ENCODE measurements around the gene ICA1.

DNA sequence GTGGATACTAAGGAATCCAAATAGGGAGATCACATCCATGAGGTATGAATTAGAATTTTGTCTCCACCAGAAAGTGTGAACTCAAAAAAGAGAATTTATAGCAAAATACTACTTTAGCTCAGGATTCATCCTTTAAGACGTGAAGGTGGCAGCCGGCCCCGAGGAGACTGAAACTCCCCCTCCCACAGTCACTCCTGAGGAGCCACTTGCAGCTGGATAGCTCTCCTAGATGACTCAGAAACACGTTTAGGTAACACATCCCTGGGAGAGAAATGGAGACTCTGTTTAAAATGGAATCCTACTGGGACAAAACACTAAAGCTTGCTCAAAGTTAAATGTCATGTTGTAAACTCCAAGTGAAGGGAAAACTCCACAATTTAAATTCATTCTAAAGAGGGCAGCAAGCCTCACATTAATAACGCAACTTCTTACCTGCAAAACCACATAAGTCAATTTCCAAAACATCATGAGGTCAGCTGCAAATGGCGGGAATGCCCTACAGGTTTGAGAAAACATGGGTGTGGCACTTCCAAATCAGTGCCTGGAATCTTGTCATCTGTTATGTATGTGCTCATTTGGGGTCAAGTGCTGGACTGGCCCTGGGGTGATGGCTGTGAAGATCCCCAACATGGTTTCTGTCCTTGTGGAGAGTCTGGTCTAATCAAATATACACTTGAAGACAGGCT, 46.2 kb downstream of the ICA1 start:
- TF ChIP-seq, protein P1, sequence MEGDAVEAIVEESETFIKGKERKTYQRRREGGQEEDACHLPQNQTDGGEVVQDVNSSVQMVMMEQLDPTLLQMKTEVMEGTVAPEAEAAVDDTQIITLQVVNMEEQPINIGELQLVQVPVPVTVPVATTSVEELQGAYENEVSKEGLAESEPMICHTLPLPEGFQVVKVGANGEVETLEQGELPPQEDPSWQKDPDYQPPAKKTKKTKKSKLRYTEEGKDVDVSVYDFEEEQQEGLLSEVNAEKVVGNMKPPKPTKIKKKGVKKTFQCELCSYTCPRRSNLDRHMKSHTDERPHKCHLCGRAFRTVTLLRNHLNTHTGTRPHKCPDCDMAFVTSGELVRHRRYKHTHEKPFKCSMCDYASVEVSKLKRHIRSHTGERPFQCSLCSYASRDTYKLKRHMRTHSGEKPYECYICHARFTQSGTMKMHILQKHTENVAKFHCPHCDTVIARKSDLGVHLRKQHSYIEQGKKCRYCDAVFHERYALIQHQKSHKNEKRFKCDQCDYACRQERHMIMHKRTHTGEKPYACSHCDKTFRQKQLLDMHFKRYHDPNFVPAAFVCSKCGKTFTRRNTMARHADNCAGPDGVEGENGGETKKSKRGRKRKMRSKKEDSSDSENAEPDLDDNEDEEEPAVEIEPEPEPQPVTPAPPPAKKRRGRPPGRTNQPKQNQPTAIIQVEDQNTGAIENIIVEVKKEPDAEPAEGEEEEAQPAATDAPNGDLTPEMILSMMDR (tag by site-specific recombination; IDR thresholded peaks at IDR 0.05), result no peak
- no peak for TF ChIP-seq SCRT1 (tag by site-specific recombination; IDR thresholded peaks at IDR 0.05; ENCODE audit: borderline replicate concordance)
- TF ChIP-seq, protein P2, sequence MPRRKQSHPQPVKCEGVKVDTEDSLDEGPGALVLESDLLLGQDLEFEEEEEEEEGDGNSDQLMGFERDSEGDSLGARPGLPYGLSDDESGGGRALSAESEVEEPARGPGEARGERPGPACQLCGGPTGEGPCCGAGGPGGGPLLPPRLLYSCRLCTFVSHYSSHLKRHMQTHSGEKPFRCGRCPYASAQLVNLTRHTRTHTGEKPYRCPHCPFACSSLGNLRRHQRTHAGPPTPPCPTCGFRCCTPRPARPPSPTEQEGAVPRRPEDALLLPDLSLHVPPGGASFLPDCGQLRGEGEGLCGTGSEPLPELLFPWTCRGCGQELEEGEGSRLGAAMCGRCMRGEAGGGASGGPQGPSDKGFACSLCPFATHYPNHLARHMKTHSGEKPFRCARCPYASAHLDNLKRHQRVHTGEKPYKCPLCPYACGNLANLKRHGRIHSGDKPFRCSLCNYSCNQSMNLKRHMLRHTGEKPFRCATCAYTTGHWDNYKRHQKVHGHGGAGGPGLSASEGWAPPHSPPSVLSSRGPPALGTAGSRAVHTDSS (tag by site-specific recombination; IDR thresholded peaks at IDR 0.05), result no peak
- TF ChIP-seq, protein P3, sequence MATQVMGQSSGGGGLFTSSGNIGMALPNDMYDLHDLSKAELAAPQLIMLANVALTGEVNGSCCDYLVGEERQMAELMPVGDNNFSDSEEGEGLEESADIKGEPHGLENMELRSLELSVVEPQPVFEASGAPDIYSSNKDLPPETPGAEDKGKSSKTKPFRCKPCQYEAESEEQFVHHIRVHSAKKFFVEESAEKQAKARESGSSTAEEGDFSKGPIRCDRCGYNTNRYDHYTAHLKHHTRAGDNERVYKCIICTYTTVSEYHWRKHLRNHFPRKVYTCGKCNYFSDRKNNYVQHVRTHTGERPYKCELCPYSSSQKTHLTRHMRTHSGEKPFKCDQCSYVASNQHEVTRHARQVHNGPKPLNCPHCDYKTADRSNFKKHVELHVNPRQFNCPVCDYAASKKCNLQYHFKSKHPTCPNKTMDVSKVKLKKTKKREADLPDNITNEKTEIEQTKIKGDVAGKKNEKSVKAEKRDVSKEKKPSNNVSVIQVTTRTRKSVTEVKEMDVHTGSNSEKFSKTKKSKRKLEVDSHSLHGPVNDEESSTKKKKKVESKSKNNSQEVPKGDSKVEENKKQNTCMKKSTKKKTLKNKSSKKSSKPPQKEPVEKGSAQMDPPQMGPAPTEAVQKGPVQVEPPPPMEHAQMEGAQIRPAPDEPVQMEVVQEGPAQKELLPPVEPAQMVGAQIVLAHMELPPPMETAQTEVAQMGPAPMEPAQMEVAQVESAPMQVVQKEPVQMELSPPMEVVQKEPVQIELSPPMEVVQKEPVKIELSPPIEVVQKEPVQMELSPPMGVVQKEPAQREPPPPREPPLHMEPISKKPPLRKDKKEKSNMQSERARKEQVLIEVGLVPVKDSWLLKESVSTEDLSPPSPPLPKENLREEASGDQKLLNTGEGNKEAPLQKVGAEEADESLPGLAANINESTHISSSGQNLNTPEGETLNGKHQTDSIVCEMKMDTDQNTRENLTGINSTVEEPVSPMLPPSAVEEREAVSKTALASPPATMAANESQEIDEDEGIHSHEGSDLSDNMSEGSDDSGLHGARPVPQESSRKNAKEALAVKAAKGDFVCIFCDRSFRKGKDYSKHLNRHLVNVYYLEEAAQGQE (tag by site-specific recombination; IDR thresholded peaks at IDR 0.05), result no peak
- no peak for TF ChIP-seq ZNF24 (tag by site-specific recombination; IDR thresholded peaks at IDR 0.05)
- no peak for TF ChIP-seq ZNF48 (tag by site-specific recombination; IDR thresholded peaks at IDR 0.05)
- TF ChIP-seq, protein P4, sequence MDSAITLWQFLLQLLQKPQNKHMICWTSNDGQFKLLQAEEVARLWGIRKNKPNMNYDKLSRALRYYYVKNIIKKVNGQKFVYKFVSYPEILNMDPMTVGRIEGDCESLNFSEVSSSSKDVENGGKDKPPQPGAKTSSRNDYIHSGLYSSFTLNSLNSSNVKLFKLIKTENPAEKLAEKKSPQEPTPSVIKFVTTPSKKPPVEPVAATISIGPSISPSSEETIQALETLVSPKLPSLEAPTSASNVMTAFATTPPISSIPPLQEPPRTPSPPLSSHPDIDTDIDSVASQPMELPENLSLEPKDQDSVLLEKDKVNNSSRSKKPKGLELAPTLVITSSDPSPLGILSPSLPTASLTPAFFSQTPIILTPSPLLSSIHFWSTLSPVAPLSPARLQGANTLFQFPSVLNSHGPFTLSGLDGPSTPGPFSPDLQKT (IDR thresholded peaks at IDR 0.05; ENCODE audit: borderline replicate concordance, low read depth, low read length), result no peak
- no peak for TF ChIP-seq ZNF747 (tag by site-specific recombination; IDR thresholded peaks at IDR 0.05)
- TF ChIP-seq, protein P5, sequence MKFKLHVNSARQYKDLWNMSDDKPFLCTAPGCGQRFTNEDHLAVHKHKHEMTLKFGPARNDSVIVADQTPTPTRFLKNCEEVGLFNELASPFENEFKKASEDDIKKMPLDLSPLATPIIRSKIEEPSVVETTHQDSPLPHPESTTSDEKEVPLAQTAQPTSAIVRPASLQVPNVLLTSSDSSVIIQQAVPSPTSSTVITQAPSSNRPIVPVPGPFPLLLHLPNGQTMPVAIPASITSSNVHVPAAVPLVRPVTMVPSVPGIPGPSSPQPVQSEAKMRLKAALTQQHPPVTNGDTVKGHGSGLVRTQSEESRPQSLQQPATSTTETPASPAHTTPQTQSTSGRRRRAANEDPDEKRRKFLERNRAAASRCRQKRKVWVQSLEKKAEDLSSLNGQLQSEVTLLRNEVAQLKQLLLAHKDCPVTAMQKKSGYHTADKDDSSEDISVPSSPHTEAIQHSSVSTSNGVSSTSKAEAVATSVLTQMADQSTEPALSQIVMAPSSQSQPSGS (tag by site-specific recombination; IDR thresholded peaks at IDR 0.05; ENCODE audit: low read depth), result no peak
- TF ChIP-seq ZBTB1 (tag by site-specific recombination; IDR thresholded peaks at IDR 0.05), result no peak
- no peak for TF ChIP-seq SP7 (tag by site-specific recombination; IDR thresholded peaks at IDR 0.05)
- no peak for TF ChIP-seq ZNF707 (tag by site-specific recombination; IDR thresholded peaks at IDR 0.05)
- TF ChIP-seq ZNF174 (tag by site-specific recombination; IDR thresholded peaks at IDR 0.05), result no peak
- no peak for TF ChIP-seq KLF9 (tag by site-specific recombination; IDR thresholded peaks at IDR 0.05; ENCODE audit: low read depth)

All from HEK293 (cell line).